Fibroblast of the aortic adventitia (primary cell): Measurements from ENCODE around the gene SLC35A2. TPM values are rescaled to one million over a fixed set of nuclear protein-coding genes. Genes with fewer than 3 reads are reported as not detected.

Experiments used
- DNase-seq: peaks from one replicate; pipeline ENCODE4 v3.0.0-alpha.2; 2010; ENCODE audit warnings: low read depth
- H3K4me3 ChIP-seq: 2 replicates; pipeline ENCODE4 v1.5.1; 2011; ENCODE audit warnings: low read depth, mild to moderate bottlenecking, control low read depth, low read length, moderate library complexity
- total RNA-seq: library from RNA; depleted of rRNA; stranded (reverse); fragments of >200 nt; gene quantifications from 2 replicates; pipeline ENCODE4 v1.2.3, GENCODE V29; 2012; ENCODE audit warnings: low replicate concordance
- TF ChIP-seq, protein P1 (sequence below): IDR thresholded peaks from 2 replicates; pipeline ENCODE4 v1.5.1; 2011; ENCODE audit warnings: mild to moderate bottlenecking, low read length, control low read depth, inconsistent platforms; ENCODE audit not compliant: insufficient read depth

Gene SLC35A2
- total RNA-seq, 1 donor: 12.2 TPM

DNA sequence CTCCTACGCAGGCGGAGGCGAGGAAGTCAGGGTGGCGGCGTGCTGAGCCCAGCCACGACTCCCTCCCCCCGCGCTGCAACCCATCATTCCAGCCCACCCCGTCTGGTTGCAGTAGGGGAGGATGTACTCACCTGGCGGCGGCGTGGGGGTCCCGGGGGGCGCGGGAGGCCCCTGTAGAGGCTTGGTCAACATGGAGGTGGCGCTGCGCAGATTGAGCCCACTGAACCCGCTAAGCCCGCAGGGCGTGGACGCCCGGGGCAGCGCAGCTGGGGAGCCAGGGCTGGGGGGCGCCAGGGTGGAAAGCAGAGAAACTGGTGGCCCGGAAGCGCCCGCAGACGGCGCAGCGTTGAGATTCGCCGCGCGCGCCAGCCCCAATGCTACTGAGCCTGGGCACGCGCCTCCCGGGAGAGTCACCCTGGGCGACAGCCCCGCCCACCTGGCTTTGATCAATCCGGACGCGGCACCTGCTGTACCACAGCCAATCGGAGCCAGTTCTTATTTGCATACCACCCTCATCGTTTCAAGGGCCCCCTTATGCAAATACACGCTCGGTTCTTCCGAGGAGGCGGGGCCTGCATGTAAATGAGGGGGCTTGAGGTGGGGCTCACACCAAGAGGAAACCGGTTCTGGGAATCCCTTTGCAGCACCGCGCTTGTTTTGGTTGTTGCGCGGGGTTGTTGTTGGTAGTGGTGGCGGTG, 7.3 kb upstream of the SLC35A2 start, which contains the start of gene PIM2:
PIM2 (minus strand) TSS at position 382 of the 698 bp plus-strand sequence; CDS start at position 192, 190 bp downstream.
- TF ChIP-seq, protein P1, sequence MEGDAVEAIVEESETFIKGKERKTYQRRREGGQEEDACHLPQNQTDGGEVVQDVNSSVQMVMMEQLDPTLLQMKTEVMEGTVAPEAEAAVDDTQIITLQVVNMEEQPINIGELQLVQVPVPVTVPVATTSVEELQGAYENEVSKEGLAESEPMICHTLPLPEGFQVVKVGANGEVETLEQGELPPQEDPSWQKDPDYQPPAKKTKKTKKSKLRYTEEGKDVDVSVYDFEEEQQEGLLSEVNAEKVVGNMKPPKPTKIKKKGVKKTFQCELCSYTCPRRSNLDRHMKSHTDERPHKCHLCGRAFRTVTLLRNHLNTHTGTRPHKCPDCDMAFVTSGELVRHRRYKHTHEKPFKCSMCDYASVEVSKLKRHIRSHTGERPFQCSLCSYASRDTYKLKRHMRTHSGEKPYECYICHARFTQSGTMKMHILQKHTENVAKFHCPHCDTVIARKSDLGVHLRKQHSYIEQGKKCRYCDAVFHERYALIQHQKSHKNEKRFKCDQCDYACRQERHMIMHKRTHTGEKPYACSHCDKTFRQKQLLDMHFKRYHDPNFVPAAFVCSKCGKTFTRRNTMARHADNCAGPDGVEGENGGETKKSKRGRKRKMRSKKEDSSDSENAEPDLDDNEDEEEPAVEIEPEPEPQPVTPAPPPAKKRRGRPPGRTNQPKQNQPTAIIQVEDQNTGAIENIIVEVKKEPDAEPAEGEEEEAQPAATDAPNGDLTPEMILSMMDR: no peak
- peak; percentile 39 for DNase-seq
- peak within 1 kb of the TSS; percentile 54 for H3K4me3 ChIP-seq

DNA sequence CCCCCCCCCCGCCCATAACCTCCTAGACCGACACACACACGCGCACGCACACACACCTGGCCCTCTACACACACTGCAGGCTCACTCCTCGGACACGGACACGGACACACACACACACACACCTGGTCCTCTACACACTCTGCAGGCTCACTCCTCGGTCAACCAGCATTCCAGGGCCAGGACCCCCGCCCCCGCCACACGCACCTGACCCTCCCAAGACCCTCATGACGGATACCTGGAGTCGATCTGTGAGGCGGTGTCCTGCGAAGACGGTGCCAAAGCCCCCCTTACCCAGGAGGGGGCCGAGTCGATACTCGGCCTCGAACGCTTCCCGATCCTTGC, 6.8 kb upstream of the SLC35A2 start:
- H3K4me3 ChIP-seq: peak overlapping the region; percentile 54
- DNase-seq: no peak
- TF ChIP-seq, protein P1: no peak

DNA sequence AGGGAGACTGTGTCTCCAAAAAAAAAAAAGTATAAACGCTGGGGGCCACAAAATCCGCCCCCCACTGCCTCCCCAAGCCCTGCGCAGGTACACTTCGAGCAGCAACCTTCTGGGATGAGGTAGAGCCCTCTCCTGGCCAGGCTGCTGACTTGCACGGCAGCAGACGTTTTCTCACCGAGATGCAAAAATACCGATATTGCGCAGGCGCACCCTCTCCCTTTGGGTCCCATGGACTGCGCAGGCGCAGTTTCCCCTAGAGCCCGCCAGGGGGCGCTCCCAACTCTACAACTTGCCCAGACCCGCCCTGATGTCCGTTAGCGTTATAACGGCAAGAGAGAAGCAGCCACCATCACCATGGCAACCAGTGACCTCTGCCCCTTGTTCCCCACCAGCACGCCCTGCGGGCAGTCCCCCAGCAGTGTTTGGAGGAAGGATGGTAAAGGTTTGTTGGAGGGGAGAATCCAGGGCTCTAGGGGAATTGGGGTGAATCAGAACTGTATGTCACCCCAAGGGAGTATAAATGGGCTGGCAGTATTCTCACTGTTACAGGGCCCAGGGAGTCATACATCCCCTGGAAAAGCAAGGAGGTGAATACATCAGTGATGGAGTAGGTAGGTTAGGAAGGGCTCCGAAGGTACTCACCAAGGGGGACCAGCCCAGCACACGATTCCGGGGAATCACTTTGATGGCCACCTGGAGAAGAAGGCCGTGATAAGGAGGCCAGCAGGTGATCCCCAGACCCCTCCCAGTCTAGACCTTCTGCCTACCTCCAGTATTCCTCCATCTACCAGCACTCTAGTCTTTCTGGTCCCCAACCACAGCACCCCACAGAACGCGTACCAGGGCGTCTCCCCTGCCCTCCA, 5.9 kb upstream of the SLC35A2 start:
- no peak overlapping the region for H3K4me3 ChIP-seq
- DNase-seq: peak; percentile 86
- TF ChIP-seq, protein P1: peak; percentile 81

DNA sequence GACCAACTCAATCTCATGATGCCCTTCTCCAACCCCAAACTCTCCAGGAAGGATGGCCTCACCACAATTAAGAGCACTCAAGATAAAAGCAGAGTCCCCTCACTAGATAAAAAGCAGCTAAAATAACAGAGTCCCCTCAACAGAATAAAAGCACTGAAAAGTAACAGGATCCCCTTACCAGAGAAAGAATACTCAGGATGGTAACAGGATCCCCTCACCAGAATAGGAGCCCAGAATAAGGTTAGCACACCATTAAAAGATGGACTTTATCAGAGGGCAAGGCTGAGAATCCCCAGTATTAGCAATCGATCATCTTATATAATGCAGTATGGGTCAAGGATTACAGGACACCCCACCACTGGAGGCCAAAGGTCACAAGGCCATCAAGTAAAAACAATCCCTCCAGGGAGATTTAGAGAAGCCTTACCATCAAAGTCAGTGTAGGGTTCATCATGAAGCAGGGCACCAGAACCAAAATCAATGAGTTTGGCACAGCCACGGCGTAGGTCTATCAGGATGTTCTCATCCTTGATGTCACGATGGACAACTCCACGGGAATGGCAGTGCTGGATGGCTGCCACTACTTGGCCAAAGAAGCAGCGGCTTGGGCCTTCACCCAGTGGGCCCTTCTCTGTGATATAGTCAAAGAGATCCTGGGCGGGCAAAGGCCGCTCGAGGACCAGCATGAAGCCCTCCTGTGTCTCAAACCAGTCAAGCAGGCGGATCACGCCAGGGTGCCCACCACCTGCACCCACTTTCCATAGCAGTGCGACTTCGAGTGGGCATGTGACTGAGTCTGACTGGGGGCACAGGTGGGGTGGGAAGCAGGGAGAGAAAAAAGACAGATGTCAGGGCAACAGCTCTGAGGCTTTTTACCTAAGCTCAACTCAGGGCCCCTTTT, 3.4 kb upstream of the SLC35A2 start:
- TF ChIP-seq, protein P1: no peak
- H3K4me3 ChIP-seq: no peak overlapping the region
- DNase-seq: no peak

DNA sequence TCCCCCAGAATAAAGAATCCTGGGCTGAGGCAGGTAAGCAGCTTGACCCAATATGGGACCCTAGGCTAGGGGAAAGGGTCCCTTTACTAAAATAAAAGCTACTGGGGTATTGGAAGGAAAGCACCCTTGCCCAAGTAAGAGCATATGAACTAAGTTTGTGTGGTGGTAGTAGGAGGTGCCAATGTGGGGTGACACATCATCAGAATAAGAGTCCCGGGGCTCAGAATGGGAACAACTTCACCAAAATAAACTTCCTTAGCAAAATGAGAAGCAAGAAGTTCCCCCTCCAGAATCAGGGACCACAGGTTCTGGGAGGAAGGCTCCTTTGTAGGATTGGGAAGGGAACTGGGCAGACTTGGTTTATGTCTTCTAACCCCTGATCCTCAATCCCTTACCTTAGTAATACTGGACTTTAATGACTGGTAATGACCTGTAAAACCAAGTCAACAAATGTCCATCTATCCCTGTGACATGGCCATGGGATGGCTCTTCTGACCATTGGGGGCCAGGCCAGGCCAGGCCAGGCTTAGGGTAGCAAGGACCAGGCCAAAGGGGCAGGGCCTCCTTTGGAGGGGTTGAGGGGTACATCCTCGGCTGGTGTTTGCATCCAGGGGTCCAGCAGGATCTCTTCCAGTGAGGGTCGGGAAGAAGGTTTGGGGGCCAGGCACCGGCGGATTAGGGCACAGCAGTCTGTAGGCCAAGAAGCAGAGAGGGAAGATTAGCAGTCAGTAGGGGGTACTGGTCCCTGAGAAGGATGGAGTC, 2.3 kb upstream of the SLC35A2 start:
- DNase-seq: no peak

More for the DNA sequence above, 2.3 kb upstream of the SLC35A2 start:
- TF ChIP-seq, protein P1: no peak
- H3K4me3 ChIP-seq: no peak overlapping the region
